Naive thymus-derived CD8-positive, alpha-beta T cell (primary cell): ENCODE results near the gene METTL24. TPM values are rescaled to one million over a fixed set of nuclear protein-coding genes. Genes with fewer than 3 reads are reported as not detected.
A peak's percentile ranks its signal among the peaks of the same experiment; 100 is the strongest.

ENCODE experiments used
- ATAC-seq, 2 donors: fragments of 150-1000 bp; cut with Tn5 transposase in 1 of 2; sonication (Bioruptor Pico), chemical (Tn5 transposase) in 1 of 2; 1 replicate in 1 of 2; 2 replicates in 1 of 2; pipeline ENCODE4 v1.10.0; 2021; ENCODE audit warnings: mild to moderate bottlenecking in 2 of 2, moderate library complexity in 2 of 2
- POLR2A ChIA-PET: fragments of 350-600 bp; sonication (Branson Sonifier 250); formaldehyde crosslinking; loops from one replicate; lab custom pipeline; 2021; ENCODE audit warnings: antibody characterized with exemption; lab: Charles Lee
- DNase-seq, 10 donors: peaks; one replicate each; pipeline versions ENCODE4 v3.0.0 to v3.0.0-alpha.2; 2020 to 2022
- H3K27ac Mint-ChIP-seq, 10 donors: one replicate each; pipeline ENCODE4 v1.8.0; 2020 to 2022; ENCODE audit warnings: mild to moderate bottlenecking in 10 of 10, mixed read lengths in 10 of 10, moderate library complexity in 4 of 10, inconsistent platforms in 1 of 10
- H3K27me3 Mint-ChIP-seq, 5 donors: one replicate each; pipeline ENCODE4 v1.8.0; 2021 to 2022; ENCODE audit warnings: mixed read lengths in 5 of 5
- H3K36me3 Mint-ChIP-seq, 3 donors: one replicate each; pipeline ENCODE4 v1.8.0; 2020 to 2022; ENCODE audit warnings: mixed read lengths in 3 of 3, mild to moderate bottlenecking in 2 of 3, inconsistent platforms in 1 of 3
- H3K4me1 Mint-ChIP-seq, 4 donors: one replicate each; pipeline ENCODE4 v1.8.0; 2021 to 2022; ENCODE audit warnings: mixed read lengths in 4 of 4
- H3K4me3 Mint-ChIP-seq, 10 donors: one replicate each; pipeline ENCODE4 v1.8.0; 2020 to 2022; ENCODE audit warnings: mild to moderate bottlenecking in 10 of 10, mixed read lengths in 10 of 10, moderate library complexity in 6 of 10, inconsistent platforms in 1 of 10
- H3K9me3 Mint-ChIP-seq, 9 donors: one replicate each; pipeline ENCODE4 v1.8.0; 2020 to 2022; ENCODE audit warnings: mixed read lengths in 9 of 9, mild to moderate bottlenecking in 3 of 9, inconsistent platforms in 1 of 9, moderate library complexity in 1 of 9
- polyA plus RNA-seq, 3 donors: library from polyadenylated mRNA; unstranded; fragments of 300-500 nt; fragmentation: Illumina TruSeq; gene quantifications; one replicate each; pipeline ENCODE4 v1.2.3, GENCODE V29; 2021
- total RNA-seq, 8 experiments: library from RNA in 2 of 8; stranded (reverse) in 2 of 8; gene quantifications; one replicate each; pipeline ENCODE4 v1.2.3 and lab custom pipeline; 2021 to 2026

Gene METTL24
- total and polyA plus RNA-seq, 5 experiments from 2014 or later = 0.58 to 2.0 (median 1.2) TPM; not detected in 1

GRCh38 chr6:110233770-110234374 is 124.3 kb downstream of the METTL24 start:
- POLR2A ChIA-PET = no interaction called here
- peak overlapping the region in 8 of 10 donors; percentile 1 to 69 (median 39) for H3K27ac Mint-ChIP-seq

GRCh38 chr6:110232450-110232849 is 125.7 kb downstream of the METTL24 start:
- DNase-seq (no peak), ATAC-seq (no peak)
- POLR2A ChIA-PET = no interaction called here
- Mint-ChIP-seq H3K27ac (peak overlapping the region in 5 of 10 donors; percentile 43 to 71 (median 54)), H3K27me3 (no peaks in the 10 kb centered on the region), H3K4me3 (no peak overlapping the region), H3K4me1 (peaks cover 0 to 14% (median 10%) of the 10 kb centered on the region in 4 donors), H3K9me3 (peaks cover 0 to 4% (median 0%) of the 10 kb centered on the region in 9 donors), H3K36me3 (peaks cover 0 to 42% (median 18%) of the 10 kb centered on the region in 3 donors)

More at GRCh38 chr6:110233770-110234374, 124.3 kb downstream of the METTL24 start:
- peak in 1 of 2 donors; percentile 46 for ATAC-seq
- Mint-ChIP-seq H3K27me3 (no peaks in the 10 kb centered on the region), H3K36me3 (peaks cover 0 to 38% (median 18%) of the 10 kb centered on the region in 3 donors), H3K4me3 (peak overlapping the region in 3 of 10 donors; percentile 27 to 39 (median 33)), H3K9me3 (peaks cover 0 to 4% (median 0%) of the 10 kb centered on the region in 9 donors), H3K4me1 (peaks cover 0 to 14% (median 10%) of the 10 kb centered on the region in 4 donors)
- peak in 2 of 10 donors; percentile 5 to 26 for DNase-seq

- DNase-seq (no peak), ATAC-seq (no peak)
- Mint-ChIP-seq H3K4me1 (no peaks in the 10 kb centered on the region), H3K27me3 (no peaks in the 10 kb centered on the region), H3K9me3 (no peaks in the 10 kb centered on the region), H3K4me3 (no peak overlapping the region), H3K36me3 (peaks cover 0 to 75% (median 7%) of the 10 kb centered on the region in 3 donors), H3K27ac (peak overlapping the region in 3 of 10 donors; percentile 46 to 81 (median 65))
- POLR2A ChIA-PET = no interaction called here
Observed at GRCh38 chr6:110226261-110226660, 131.9 kb downstream of the METTL24 start.

- DNase-seq = no peak
- H3K27me3 Mint-ChIP-seq = no peaks in the 10 kb centered on the region
- H3K36me3 Mint-ChIP-seq = peaks cover 5 to 89% (median 24%) of the 10 kb centered on the region in 3 donors
- H3K27ac Mint-ChIP-seq = peak overlapping the region in 1 of 10 donors; percentile 34
- H3K9me3 Mint-ChIP-seq = no peaks in the 10 kb centered on the region
- no peak overlapping the region for H3K4me3 Mint-ChIP-seq
- ATAC-seq = no peak
- no peaks in the 10 kb centered on the region for H3K4me1 Mint-ChIP-seq
- POLR2A ChIA-PET = no interaction called here
Observed at GRCh38 chr6:110221738-110222137, 136.4 kb downstream of the METTL24 start.

GRCh38 chr6:110217266-110217665 is 140.9 kb downstream of the METTL24 start:
- Mint-ChIP-seq H3K4me3 (no peak overlapping the region), H3K4me1 (peaks cover 0 to 10% (median under 1%) of the 10 kb centered on the region in 4 donors), H3K27ac (no peak overlapping the region), H3K36me3 (peaks cover 20 to 92% (median 34%) of the 10 kb centered on the region in 3 donors), H3K9me3 (no peaks in the 10 kb centered on the region), H3K27me3 (no peaks in the 10 kb centered on the region)
- ATAC-seq (no peak), DNase-seq (no peak)
- POLR2A ChIA-PET = no interaction called here

GRCh38 chr6:110216140-110216539 is 142.0 kb downstream of the METTL24 start:
- Mint-ChIP-seq H3K4me1 (peaks cover 0 to 10% (median under 1%) of the 10 kb centered on the region in 4 donors), H3K27ac (peak overlapping the region in 3 of 10 donors; percentile 6 to 70 (median 9)), H3K27me3 (no peaks in the 10 kb centered on the region), H3K36me3 (peaks cover 24 to 92% (median 32%) of the 10 kb centered on the region in 3 donors), H3K4me3 (no peak overlapping the region), H3K9me3 (no peaks in the 10 kb centered on the region)
- POLR2A ChIA-PET = no interaction called here
- ATAC-seq (no peak), DNase-seq (no peak)

- Mint-ChIP-seq H3K4me1 (peaks cover 0 to 10% (median under 1%) of the 10 kb centered on the region in 4 donors), H3K27me3 (no peaks in the 10 kb centered on the region), H3K4me3 (no peak overlapping the region), H3K36me3 (peaks cover 22 to 89% (median 24%) of the 10 kb centered on the region in 3 donors), H3K27ac (no peak overlapping the region), H3K9me3 (no peaks in the 10 kb centered on the region)
- no peak for ATAC-seq
- no peak for DNase-seq
- POLR2A ChIA-PET = no interaction called here
Observed at GRCh38 chr6:110214338-110214737, 143.8 kb downstream of the METTL24 start.

- Mint-ChIP-seq H3K36me3 (peaks cover 19 to 85% (median 20%) of the 10 kb centered on the region in 3 donors), H3K27ac (peak overlapping the region in 4 of 10 donors; percentile 17 to 53 (median 48)), H3K27me3 (no peaks in the 10 kb centered on the region), H3K4me3 (no peak overlapping the region), H3K9me3 (no peaks in the 10 kb centered on the region), H3K4me1 (peaks cover 0 to 10% (median under 1%) of the 10 kb centered on the region in 4 donors)
- POLR2A ChIA-PET = no interaction called here
- ATAC-seq (no peak), DNase-seq (no peak)
Observed at GRCh38 chr6:110211753-110212152, 146.4 kb downstream of the METTL24 start.

- Mint-ChIP-seq H3K4me1 (peaks cover 0 to 26% (median 2%) of the 10 kb centered on the region in 4 donors), H3K4me3 (no peak overlapping the region), H3K9me3 (no peaks in the 10 kb centered on the region), H3K27ac (no peak overlapping the region), H3K36me3 (peaks cover 7 to 61% (median 8%) of the 10 kb centered on the region in 3 donors), H3K27me3 (no peaks in the 10 kb centered on the region)
- ATAC-seq (no peak), DNase-seq (no peak)
- POLR2A ChIA-PET = no interaction called here
Observed at GRCh38 chr6:110207652-110208051, 150.5 kb downstream of the METTL24 start.

- no peak for DNase-seq
- Mint-ChIP-seq H3K9me3 (no peaks in the 10 kb centered on the region), H3K4me3 (no peak overlapping the region), H3K36me3 (peaks cover 0 to 39% (median 8%) of the 10 kb centered on the region in 3 donors), H3K4me1 (peaks cover 4 to 70% (median 20%) of the 10 kb centered on the region in 4 donors), H3K27me3 (no peaks in the 10 kb centered on the region), H3K27ac (peak overlapping the region in 2 of 10 donors; percentile 24 to 32)
- no peak for ATAC-seq
- POLR2A ChIA-PET = no interaction called here
Observed at GRCh38 chr6:110201151-110201884, 156.8 kb downstream of the METTL24 start.

GRCh38 chr6:110198561-110198960 is 159.6 kb downstream of the METTL24 start:
- ATAC-seq = no peak
- POLR2A ChIA-PET = interaction anchor here (1.3 kb wide), 1 partner anchor 21 kb away, joined by 4 read pairs; no protein-coding TSS in a partner anchor

GRCh38 chr6:110196874-110197273 is 161.3 kb downstream of the METTL24 start:
- DNase-seq = no peak
- Mint-ChIP-seq H3K27ac (no peak overlapping the region), H3K9me3 (no peaks in the 10 kb centered on the region), H3K4me1 (peaks cover 5 to 61% (median 32%) of the 10 kb centered on the region in 4 donors), H3K27me3 (no peaks in the 10 kb centered on the region), H3K4me3 (no peak overlapping the region), H3K36me3 (peaks cover 0 to 39% (median 18%) of the 10 kb centered on the region in 3 donors)
- ATAC-seq = no peak
- POLR2A ChIA-PET = no interaction called here

More at GRCh38 chr6:110198561-110198960, 159.6 kb downstream of the METTL24 start:
- Mint-ChIP-seq H3K4me1 (peaks cover 6 to 70% (median 32%) of the 10 kb centered on the region in 4 donors), H3K4me3 (no peak overlapping the region), H3K9me3 (no peaks in the 10 kb centered on the region), H3K27ac (no peak overlapping the region), H3K36me3 (peaks cover 0 to 43% (median 17%) of the 10 kb centered on the region in 3 donors), H3K27me3 (no peaks in the 10 kb centered on the region)
- DNase-seq = no peak

GRCh38 chr6:110195639-110196038 is 162.5 kb downstream of the METTL24 start:
- POLR2A ChIA-PET = no interaction called here
- Mint-ChIP-seq H3K36me3 (peaks cover 0 to 36% (median 18%) of the 10 kb centered on the region in 3 donors), H3K9me3 (no peaks in the 10 kb centered on the region), H3K27ac (peak overlapping the region in 1 of 10 donors; percentile 41), H3K4me3 (no peak overlapping the region), H3K27me3 (no peaks in the 10 kb centered on the region), H3K4me1 (peaks cover 5 to 48% (median 28%) of the 10 kb centered on the region in 4 donors)
- no peak for DNase-seq
- no peak for ATAC-seq
